Endodermal cell (in vitro differentiated cells): ENCODE measurements around the gene NRAP. TPM values are rescaled to one million over a fixed set of nuclear protein-coding genes. Genes with fewer than 3 reads are reported as not detected.

Source experiments
- DNase-seq: peaks from one replicate; pipeline ENCODE4 v3.0.0-alpha.2; 2017
- H3K27ac ChIP-seq: 2 replicates; pipeline ENCODE4 v1.5.1; 2013; ENCODE audit warnings: mild to moderate bottlenecking, low read depth, low read length, moderate library complexity
- H3K27me3 ChIP-seq: 2 replicates; pipeline ENCODE4 v1.6.1; 2013; ENCODE audit warnings: mild to moderate bottlenecking, low read length, moderate library complexity; ENCODE audit not compliant: insufficient read depth, control insufficient read depth, poor library complexity, severe bottlenecking
- H3K36me3 ChIP-seq: 2 replicates; pipeline ENCODE4 v1.7.0; 2013; ENCODE audit warnings: mild to moderate bottlenecking, low read length, moderate library complexity; ENCODE audit not compliant: control insufficient read depth, insufficient read depth
- H3K4me1 ChIP-seq: one replicate; pipeline ENCODE4 v1.7.0; 2013; ENCODE audit warnings: low read length; ENCODE audit not compliant: control insufficient read depth, insufficient read depth
- H3K4me3 ChIP-seq: 2 replicates; pipeline ENCODE4 v1.5.1; 2013; ENCODE audit warnings: mild to moderate bottlenecking, low read length, moderate library complexity
- H3K9ac ChIP-seq: 2 replicates; pipeline ENCODE4 v1.6.1; 2013; ENCODE audit warnings: mild to moderate bottlenecking, low read length, moderate library complexity; ENCODE audit not compliant: poor library complexity, severe bottlenecking; ENCODE audit errors: extremely low read depth
- H3K9me3 ChIP-seq: 2 replicates; pipeline ENCODE4 v1.6.1; 2013; ENCODE audit warnings: mild to moderate bottlenecking, low read length, moderate library complexity; ENCODE audit not compliant: control insufficient read depth
- H3K27ac Mint-ChIP-seq: 2 replicates; pipeline ENCODE4 v1.8.0; 2020; ENCODE audit warnings: mixed read lengths
- H3K27me3 Mint-ChIP-seq: 2 replicates; pipeline ENCODE4 v1.8.0; 2021; ENCODE audit warnings: mild to moderate bottlenecking, mixed read lengths; ENCODE audit not compliant: insufficient read depth
- H3K36me3 Mint-ChIP-seq: 2 replicates; pipeline ENCODE4 v1.8.0; 2020; ENCODE audit warnings: low read depth, mixed read lengths
- H3K4me1 Mint-ChIP-seq: 2 replicates; pipeline ENCODE4 v1.8.0; 2020; ENCODE audit warnings: mixed read lengths
- H3K4me3 Mint-ChIP-seq: 2 replicates; pipeline ENCODE4 v1.8.0; 2020; ENCODE audit warnings: mild to moderate bottlenecking, moderate library complexity, mixed read lengths
- H3K9me3 Mint-ChIP-seq: 2 replicates; pipeline ENCODE4 v1.8.0; 2020; ENCODE audit warnings: mild to moderate bottlenecking, mixed read lengths
- WGBS, 2 experiments: methylation state at CpG; one replicate each; pipeline versions ENCODE4 v1.1.5 to v1.1.7; 2013; ENCODE audit warnings: missing lambda C conversion rate in 2 of 2, mixed read lengths in 1 of 2; ENCODE audit not compliant: insufficient coverage in 1 of 2, insufficient read length in 1 of 2; 5-methylcytosine and 5-hydroxymethylcytosine counted together
- total RNA-seq, 2 donors: library from RNA; stranded (reverse); fragmentation: NEBNext Ultra II Directional in 1 of 2; extraction: Animal tissue kit (Norgen Biotek cat#: 25700) in 1 of 2; gene quantifications; 2 replicates in 1 of 2; 3 replicates in 1 of 2; pipeline ENCODE4 v1.2.1, GENCODE V29; 2021
- TF ChIP-seq, protein P1 (sequence below): fragments of 200-600 bp; sonication (generic); conservative IDR thresholded peaks from 2 replicates; pipeline ENCODE4 v1.5.0; 2021; ENCODE audit warnings: antibody characterized with exemption, mild to moderate bottlenecking

The NRAP gene
- total RNA-seq, 2 donors from 2014 or later, result 0.09 to 0.11 TPM

DNA sequence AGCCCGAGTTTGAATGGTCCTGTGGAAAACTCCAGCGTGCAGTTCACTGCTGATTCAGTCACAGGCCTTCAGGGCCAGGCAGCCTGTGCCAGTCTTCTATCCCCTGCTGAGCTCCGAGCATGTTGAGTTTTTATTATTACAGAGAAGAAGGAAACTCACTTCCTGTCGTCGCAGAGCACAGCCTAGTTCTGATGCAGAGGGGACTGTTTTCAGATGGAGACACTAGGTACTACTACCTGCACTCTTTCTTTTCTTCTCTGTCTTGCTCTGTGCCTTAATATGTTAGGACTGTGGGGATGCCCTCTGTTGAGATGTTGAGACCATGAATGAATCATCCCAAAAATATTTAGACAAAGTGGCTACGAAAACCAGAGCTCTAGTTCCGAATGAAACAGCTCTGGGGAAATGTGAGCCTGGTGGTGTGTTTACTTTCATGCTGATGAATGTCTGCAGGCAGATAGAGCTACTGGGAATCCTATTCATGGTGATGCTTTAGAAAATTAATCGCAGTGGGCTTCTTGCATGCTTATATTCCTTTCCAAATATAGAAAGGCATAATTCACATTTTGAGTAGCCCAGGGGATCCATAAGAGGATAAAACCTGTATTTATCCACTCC is 45.5 kb upstream of the NRAP start:
- Mint-ChIP-seq H3K9me3 (no peaks in the 10 kb centered on the region), H3K36me3 (peaks cover 3% of the 10 kb centered on the region), H3K27me3 (no peaks in the 10 kb centered on the region), H3K4me1 (peaks cover 42% of the 10 kb centered on the region), H3K27ac (no peak overlapping the region), H3K4me3 (no peak overlapping the region)
- Histone ChIP-seq H3K9me3 (no peaks in the 10 kb centered on the region), H3K9ac (no peak overlapping the region), H3K27me3 (no peaks in the 10 kb centered on the region), H3K36me3 (no peaks in the 10 kb centered on the region), H3K4me3 (no peak overlapping the region), H3K27ac (peak overlapping the region; percentile 9), H3K4me1 (peaks cover 7% of the 10 kb centered on the region)
- WGBS, 2 experiments, result 53 to 64% methylated on average over 6 to 8 of the region's 8 CpGs
- TF ChIP-seq, protein P1, sequence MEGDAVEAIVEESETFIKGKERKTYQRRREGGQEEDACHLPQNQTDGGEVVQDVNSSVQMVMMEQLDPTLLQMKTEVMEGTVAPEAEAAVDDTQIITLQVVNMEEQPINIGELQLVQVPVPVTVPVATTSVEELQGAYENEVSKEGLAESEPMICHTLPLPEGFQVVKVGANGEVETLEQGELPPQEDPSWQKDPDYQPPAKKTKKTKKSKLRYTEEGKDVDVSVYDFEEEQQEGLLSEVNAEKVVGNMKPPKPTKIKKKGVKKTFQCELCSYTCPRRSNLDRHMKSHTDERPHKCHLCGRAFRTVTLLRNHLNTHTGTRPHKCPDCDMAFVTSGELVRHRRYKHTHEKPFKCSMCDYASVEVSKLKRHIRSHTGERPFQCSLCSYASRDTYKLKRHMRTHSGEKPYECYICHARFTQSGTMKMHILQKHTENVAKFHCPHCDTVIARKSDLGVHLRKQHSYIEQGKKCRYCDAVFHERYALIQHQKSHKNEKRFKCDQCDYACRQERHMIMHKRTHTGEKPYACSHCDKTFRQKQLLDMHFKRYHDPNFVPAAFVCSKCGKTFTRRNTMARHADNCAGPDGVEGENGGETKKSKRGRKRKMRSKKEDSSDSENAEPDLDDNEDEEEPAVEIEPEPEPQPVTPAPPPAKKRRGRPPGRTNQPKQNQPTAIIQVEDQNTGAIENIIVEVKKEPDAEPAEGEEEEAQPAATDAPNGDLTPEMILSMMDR, result no peak
- DNase-seq, result no peak

DNA sequence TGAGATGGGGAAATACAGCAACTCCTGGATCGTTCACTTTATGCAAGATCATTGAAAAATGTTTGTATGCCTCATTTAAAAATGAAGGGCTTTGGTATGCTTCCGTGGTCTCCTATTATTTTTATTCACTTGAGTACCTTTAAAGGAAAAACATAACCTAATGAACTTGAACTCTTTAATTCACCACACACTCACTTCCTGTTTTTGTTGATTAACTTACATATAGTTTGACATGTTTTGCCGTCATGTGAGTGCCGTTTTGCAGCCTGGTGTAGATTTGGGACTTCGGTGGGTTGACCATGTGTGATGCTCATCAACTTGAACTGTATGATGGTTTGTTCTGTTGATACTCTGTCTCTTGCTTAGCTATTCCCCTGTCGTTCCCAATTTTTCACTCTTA is 44.8 kb upstream of the NRAP start:
- TF ChIP-seq, protein P1, result no peak

DNA sequence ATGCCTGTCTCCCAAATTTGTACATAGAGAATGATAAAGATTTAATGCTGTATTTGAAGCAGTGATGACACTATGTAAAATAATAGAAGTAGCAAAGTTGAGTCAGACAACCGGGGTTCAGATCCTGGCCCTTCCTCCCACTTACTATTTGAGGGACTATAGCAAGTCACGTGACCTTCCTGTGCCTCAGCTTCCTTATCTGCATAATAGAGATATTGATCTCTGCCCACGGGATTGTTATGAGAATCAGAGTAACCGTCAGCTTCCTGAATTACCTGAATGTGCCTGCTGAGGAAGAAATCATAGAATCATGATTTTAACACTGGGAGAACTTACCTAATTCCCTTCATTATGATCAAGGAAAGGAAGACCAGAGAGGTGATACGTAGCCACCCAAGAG is 42.8 kb upstream of the NRAP start:
- no peak overlapping the region for H3K4me3 Mint-ChIP-seq
- H3K9me3 Mint-ChIP-seq, result no peaks in the 10 kb centered on the region
- H3K4me1 ChIP-seq, result peaks cover 7% of the 10 kb centered on the region
- peaks cover 12% of the 10 kb centered on the region for H3K9me3 ChIP-seq
- WGBS, 2 experiments, result 96 to 97% methylated on average over 4 to 5 of the region's 5 CpGs
- no peak overlapping the region for H3K27ac Mint-ChIP-seq
- no peaks in the 10 kb centered on the region for H3K27me3 Mint-ChIP-seq
- H3K27me3 ChIP-seq, result no peaks in the 10 kb centered on the region
- peaks cover 41% of the 10 kb centered on the region for H3K4me1 Mint-ChIP-seq
- DNase-seq, result no peak
- H3K36me3 ChIP-seq, result peaks cover 12% of the 10 kb centered on the region
- H3K4me3 ChIP-seq, result no peak overlapping the region
- TF ChIP-seq, protein P1, result no peak
- no peak overlapping the region for H3K9ac ChIP-seq
- no peak overlapping the region for H3K27ac ChIP-seq
- peaks cover 12% of the 10 kb centered on the region for H3K36me3 Mint-ChIP-seq

More for the DNA sequence above, 44.8 kb upstream of the NRAP start:
- H3K9me3 Mint-ChIP-seq, result no peaks in the 10 kb centered on the region
- H3K27ac Mint-ChIP-seq, result peak overlapping the region; percentile 13
- no peak overlapping the region for H3K4me3 Mint-ChIP-seq
- Histone ChIP-seq H3K4me1 (peaks cover 7% of the 10 kb centered on the region), H3K27me3 (no peaks in the 10 kb centered on the region), H3K27ac (no peak overlapping the region), H3K9me3 (no peaks in the 10 kb centered on the region), H3K4me3 (no peak overlapping the region), H3K9ac (no peak overlapping the region), H3K36me3 (no peaks in the 10 kb centered on the region)
- peaks cover 42% of the 10 kb centered on the region for H3K4me1 Mint-ChIP-seq
- H3K27me3 Mint-ChIP-seq, result no peaks in the 10 kb centered on the region
- WGBS, 2 experiments, result 96 to 100% methylated on average over 1 to 6 of the region's 6 CpGs
- no peak for DNase-seq
- peaks cover 1% of the 10 kb centered on the region for H3K36me3 Mint-ChIP-seq
